Thymus (tissue), 11 donors: ENCODE data around the gene ASIC3. TPM values are rescaled to one million over a fixed set of nuclear protein-coding genes. Genes with fewer than 3 reads are reported as not detected.
"Not testable (repeated sequence)": the region's sequence is repeated elsewhere in the genome, so short reads cannot be mapped to it uniquely, and the experiment has no call there.

Source experiments
- DNase-seq, 9 donors: peaks; one replicate each; pipeline ENCODE4 v3.0.0-alpha.2; 2013; ENCODE audit warnings: low spot score in 9 of 9, low read depth in 6 of 9, missing footprints in 1 of 9
- H3K27ac ChIP-seq, 2 donors: one replicate each; pipeline ENCODE4 v1.5.1; 2013; ENCODE audit warnings: control low read depth in 1 of 2, low read depth in 1 of 2, low read length in 1 of 2, mild to moderate bottlenecking in 1 of 2, moderate library complexity in 1 of 2
- H3K27me3 ChIP-seq, 2 donors: one replicate each; pipeline ENCODE4 v1.5.1; 2013; ENCODE audit warnings: low read length in 1 of 2; ENCODE audit not compliant: control insufficient read depth in 2 of 2, insufficient read depth in 1 of 2
- H3K36me3 ChIP-seq, 2 donors: one replicate each; pipeline ENCODE4 v1.5.1; 2013; ENCODE audit warnings: low read length in 1 of 2, mild to moderate bottlenecking in 1 of 2, moderate library complexity in 1 of 2; ENCODE audit not compliant: control insufficient read depth in 2 of 2, insufficient read depth in 2 of 2
- H3K4me1 ChIP-seq, 2 donors: one replicate each; pipeline ENCODE4 v1.5.1; 2013; ENCODE audit warnings: low read length in 2 of 2; ENCODE audit not compliant: control insufficient read depth in 2 of 2, insufficient read depth in 2 of 2
- H3K4me3 ChIP-seq, 2 donors: one replicate each; pipeline ENCODE4 v1.5.1; 2013; ENCODE audit warnings: low read length in 2 of 2, control low read depth in 1 of 2, mild to moderate bottlenecking in 1 of 2
- H3K9me3 ChIP-seq, 2 donors: one replicate each; pipeline ENCODE4 v1.5.1; 2013; ENCODE audit warnings: low read length in 1 of 2, mild to moderate bottlenecking in 1 of 2; ENCODE audit not compliant: control insufficient read depth in 2 of 2, insufficient read depth in 1 of 2
- WGBS: extraction: QIAGEN DNeasy Blood & Tissue Kit; methylation state at CpG from one replicate; pipeline ENCODE4 v1.1.7; 2013; 5-methylcytosine and 5-hydroxymethylcytosine counted together
- polyA plus RNA-seq: library from polyadenylated mRNA; stranded (reverse); fragments of 200-250 nt; gene quantifications from one replicate; pipeline ENCODE4 v1.2.3, GENCODE V29; 2013
- total RNA-seq: library from RNA; stranded (reverse); fragments of 120-200 nt; gene quantifications from one replicate; pipeline ENCODE4 v1.2.4, GENCODE V29; 2013
- donor health status: healthy.

ASIC3 gene
- total and polyA plus RNA-seq, 2 donors, result 0.14 to 10.6 TPM

- H3K27ac ChIP-seq, result no peak overlapping the region
- peaks cover 0 to 5% of the 10 kb centered on the region in 2 donors for H3K4me1 ChIP-seq
- H3K4me3 ChIP-seq, result no peak overlapping the region
- no peaks in the 10 kb centered on the region for H3K27me3 ChIP-seq
- no peak for DNase-seq
- H3K36me3 ChIP-seq, result peaks cover 46 to 51% of the 10 kb centered on the region in 2 donors
- whole genome bisulfite sequencing, result 98% methylated on average over 17 of the region's 17 CpGs
- no peaks in the 10 kb centered on the region for H3K9me3 ChIP-seq
These were observed 12.4 kb upstream of the ASIC3 start for GRCh38 chr7:151035902-151036301.

DNA sequence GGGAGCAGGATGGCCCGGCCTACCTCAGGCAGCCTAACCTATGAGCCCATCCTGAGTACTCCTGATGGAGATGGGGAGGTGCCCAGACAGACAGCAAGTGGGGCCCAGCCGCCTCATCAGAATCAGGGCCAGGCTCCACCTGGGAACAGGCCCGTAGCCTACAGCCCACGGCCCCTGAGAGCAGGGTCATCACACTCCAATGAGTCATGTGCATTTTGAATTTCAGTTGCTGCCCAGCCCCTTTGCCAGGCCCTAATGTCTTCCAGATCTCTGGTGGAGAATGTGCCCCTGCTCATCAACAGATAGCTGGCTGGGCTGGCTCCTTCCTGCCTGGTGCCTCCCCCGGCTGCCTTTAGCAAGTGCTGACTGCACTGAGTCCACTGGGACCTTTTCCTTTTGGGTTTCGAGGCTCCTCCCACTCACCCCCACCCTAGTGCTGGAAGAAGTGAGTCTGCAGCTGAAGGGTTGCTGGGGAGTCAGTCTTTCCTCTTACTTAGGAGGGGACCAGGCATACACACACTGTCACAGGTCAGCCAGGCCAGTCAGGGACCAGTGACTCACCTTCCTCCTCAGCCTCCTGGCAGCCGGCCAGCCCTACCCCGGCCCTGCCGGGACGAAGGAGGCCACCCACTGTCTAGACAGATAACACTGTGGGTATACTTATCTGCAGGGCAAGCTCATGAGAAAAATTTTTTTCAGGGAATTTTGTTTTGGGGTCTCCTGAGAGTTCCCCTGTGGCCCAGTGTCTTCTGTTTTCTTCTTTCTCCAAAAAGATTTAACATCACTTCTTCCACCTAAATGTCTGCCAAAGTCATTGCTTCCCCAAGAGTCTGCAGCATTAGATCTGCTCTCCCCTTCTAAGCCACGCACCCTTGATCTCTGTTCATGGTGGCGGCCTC is 9.1 kb upstream of the ASIC3 start:
- H3K4me3 ChIP-seq, result no peak overlapping the region
- no peak overlapping the region for H3K27ac ChIP-seq
- DNase-seq, result no peak
- H3K36me3 ChIP-seq, result peaks cover 35 to 55% of the 10 kb centered on the region in 2 donors
- WGBS, result 64% methylated on average over 12 of the region's 12 CpGs
- H3K27me3 ChIP-seq, result no peaks in the 10 kb centered on the region
- no peaks in the 10 kb centered on the region for H3K9me3 ChIP-seq
- peaks cover 0 to 5% of the 10 kb centered on the region in 2 donors for H3K4me1 ChIP-seq

DNA sequence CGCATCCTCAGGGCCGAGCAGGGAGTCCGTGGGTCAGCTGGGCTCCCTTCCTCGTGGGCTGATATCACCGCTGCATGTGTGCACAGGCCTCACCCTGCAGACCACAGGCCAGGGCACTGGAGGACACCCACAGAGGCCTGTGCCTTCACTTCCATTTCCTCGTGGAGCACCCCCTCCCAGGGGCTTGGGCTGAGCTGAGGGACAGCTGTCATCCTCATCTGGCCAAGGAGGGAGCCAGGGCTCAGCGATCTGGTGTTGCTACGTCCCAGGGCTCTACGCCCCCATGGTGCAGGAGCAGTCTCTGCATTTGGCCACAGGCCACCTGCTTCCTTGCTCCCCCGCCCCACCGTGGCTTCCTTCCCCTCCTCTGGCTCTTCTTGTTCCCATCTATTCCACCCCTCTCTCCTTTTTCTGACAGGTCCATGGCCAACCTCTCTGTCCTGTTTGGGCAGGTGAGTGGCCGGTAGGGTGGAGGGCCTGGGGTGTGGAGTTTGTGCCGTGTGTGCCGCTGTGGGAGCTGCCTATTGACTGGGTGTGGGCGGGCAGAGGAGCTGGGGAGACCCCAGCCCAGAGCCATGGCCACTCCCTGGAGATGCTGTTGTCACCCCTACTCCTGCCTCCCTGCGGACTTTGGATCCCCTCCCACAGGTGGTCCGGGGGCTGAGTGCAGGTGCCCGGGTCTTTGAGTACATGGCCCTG is 8.3 kb upstream of the ASIC3 start:
- no peak for DNase-seq
- Histone ChIP-seq H3K4me3 (no peak overlapping the region), H3K9me3 (no peaks in the 10 kb centered on the region), H3K4me1 (peaks cover 0 to 5% of the 10 kb centered on the region in 2 donors), H3K27me3 (no peaks in the 10 kb centered on the region), H3K27ac (no peak overlapping the region), H3K36me3 (peaks cover 29 to 52% of the 10 kb centered on the region in 2 donors)
- 79% methylated on average over 18 of the region's 18 CpGs for WGBS

DNA sequence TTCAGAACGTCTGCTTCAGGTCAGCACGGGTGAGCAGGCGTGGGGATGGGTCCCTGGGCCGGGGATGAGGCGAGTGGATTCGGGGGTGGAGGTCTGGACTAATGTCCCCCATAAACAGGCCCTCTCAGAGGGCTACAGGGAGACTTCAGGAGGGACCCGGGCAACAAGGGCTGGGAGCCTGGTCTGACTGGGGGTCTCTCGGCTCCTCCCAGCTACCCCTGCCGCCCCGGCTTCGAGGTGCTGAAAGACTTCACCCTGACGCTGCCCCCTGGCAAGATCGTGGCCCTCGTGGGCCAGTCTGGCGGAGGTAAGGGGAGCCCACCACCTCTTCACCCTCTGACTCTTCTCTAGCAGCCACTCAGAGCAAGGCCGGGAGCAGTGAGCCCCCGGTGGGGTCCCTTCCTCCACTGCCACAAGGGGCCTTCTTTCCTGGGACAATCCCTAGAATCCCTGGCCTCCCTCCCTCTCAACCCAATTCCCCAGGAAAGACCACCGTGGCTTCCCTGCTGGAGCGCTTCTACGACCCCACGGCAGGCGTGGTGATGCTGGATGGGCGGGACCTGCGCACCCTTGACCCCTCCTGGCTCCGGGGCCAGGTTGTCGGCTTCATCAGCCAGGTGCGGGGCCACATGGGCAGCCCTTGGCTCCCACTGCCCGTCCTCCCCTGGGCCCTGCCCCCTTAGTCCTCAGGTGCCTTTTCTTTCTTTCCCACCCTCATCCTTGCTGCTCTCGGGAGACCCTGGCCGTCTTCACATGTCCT is 7.5 kb upstream of the ASIC3 start:
- no peak overlapping the region for H3K4me3 ChIP-seq
- H3K27ac ChIP-seq, result no peak overlapping the region
- 97% methylated on average over 30 of the region's 30 CpGs for WGBS
- H3K4me1 ChIP-seq, result peaks cover 0 to 5% of the 10 kb centered on the region in 2 donors
- DNase-seq, result no peak
- H3K9me3 ChIP-seq, result no peaks in the 10 kb centered on the region
- no peaks in the 10 kb centered on the region for H3K27me3 ChIP-seq
- H3K36me3 ChIP-seq, result peaks cover 21 to 51% of the 10 kb centered on the region in 2 donors

DNA sequence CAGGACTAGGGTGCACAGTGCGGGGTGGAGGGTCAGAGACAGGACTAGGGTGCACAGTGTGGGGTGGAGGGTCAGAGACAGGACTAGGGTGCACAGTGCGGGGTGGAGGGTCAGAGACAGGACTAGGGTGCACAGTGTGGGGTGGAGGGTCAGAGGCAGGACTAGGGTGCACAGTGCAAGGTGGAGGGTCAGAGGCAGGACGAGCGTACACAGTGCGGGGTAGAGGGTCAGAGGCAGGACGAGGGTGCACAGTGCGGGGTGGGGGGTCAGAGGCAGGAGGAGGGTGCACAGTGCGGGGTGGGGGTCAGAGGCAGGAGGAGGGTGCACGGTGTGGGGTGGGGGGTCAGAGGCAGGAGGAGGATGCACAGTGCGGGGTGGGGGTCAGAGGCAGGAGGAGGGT is 4.9 kb upstream of the ASIC3 start:
- 88% methylated on average over 10 of the region's 10 CpGs for WGBS
- peaks cover 8 to 38% of the 10 kb centered on the region in 2 donors for H3K36me3 ChIP-seq
- H3K27me3 ChIP-seq, DNase-seq, H3K4me3 ChIP-seq, H3K27ac ChIP-seq, H3K4me1 ChIP-seq, H3K9me3 ChIP-seq: not testable (repeated sequence)

GRCh38 chr7:151043959-151044358 is 4.4 kb upstream of the ASIC3 start:
- peaks cover 6 to 38% of the 10 kb centered on the region in 2 donors for H3K36me3 ChIP-seq
- no peak overlapping the region for H3K27ac ChIP-seq
- WGBS, result 97% methylated on average over 20 of the region's 20 CpGs
- H3K27me3 ChIP-seq, result peaks cover 0 to 4% of the 10 kb centered on the region in 2 donors
- H3K4me3 ChIP-seq, result no peak overlapping the region
- H3K4me1 ChIP-seq, result peaks cover 0 to under 1% of the 10 kb centered on the region in 2 donors
- DNase-seq, result no peak
- H3K9me3 ChIP-seq, result no peaks in the 10 kb centered on the region

- Histone ChIP-seq H3K4me3 (no peak overlapping the region), H3K36me3 (peaks cover 6 to 38% of the 10 kb centered on the region in 2 donors), H3K4me1 (no peaks in the 10 kb centered on the region), H3K27me3 (peaks cover 3 to 15% of the 10 kb centered on the region in 2 donors), H3K27ac (no peak overlapping the region), H3K9me3 (no peaks in the 10 kb centered on the region)
- 96% methylated on average over 11 of the region's 11 CpGs for WGBS
- no peak for DNase-seq
These were observed 3.1 kb upstream of the ASIC3 start for GRCh38 chr7:151045262-151045661.

DNA sequence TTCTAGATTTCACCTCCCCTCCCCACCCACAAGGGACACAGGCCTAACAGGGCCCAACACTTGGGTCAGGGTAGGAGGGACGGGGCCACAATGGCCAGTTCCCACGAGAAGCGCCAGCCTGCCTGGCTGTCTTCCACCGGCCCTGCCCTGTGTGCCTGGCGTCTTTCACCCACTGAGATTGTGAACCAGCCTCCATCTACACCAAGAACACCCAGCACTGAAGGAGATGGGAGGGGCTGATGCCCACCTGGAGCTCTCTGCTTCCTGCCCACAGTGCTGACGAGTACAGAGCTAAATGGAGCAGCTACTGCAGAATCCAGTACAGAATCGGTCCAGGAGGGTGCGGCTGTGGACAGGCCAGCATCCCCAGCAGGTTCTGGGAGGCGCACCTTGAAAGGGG is 2.4 kb upstream of the ASIC3 start:
- H3K27me3 ChIP-seq, result peaks cover 7 to 22% of the 10 kb centered on the region in 2 donors
- no peaks in the 10 kb centered on the region for H3K9me3 ChIP-seq
- peaks cover 6 to 38% of the 10 kb centered on the region in 2 donors for H3K36me3 ChIP-seq
- 93% methylated on average over 9 of the region's 9 CpGs for WGBS
- no peak overlapping the region for H3K4me3 ChIP-seq
- peaks cover under 1 to 4% of the 10 kb centered on the region in 2 donors for H3K4me1 ChIP-seq
- H3K27ac ChIP-seq, result no peak overlapping the region
- no peak for DNase-seq
